ENCODE data around the gene DHODH. TPM values are rescaled to one million over a fixed set of nuclear protein-coding genes. Genes with fewer than 3 reads are reported as not detected.
"Not testable (repeated sequence)": the region's sequence is repeated elsewhere in the genome, so short reads cannot be mapped to it uniquely, and the experiment has no call there.

The DHODH gene
- polyA plus RNA-seq, 3 donors: 14.6 to 20.7 (median 15.2) TPM

DNA sequence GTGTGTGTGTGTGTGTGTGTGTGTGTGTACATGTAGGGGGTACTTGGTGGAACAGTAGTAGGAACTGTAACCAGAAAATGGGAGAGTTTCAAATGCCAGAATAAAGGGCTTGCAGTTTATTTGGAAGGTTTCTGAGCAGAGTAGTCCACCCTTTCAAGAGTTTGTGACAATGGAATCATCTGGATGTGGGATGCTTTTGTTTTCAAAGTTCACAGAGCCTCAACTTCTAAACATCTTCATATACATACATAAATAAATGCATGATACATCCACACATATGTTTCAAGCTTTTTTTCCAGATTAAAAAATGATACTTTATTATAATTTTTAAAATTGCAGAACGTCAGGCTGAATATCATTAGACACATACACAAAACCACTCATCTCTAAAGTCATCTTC is 5.9 kb upstream of the DHODH start:
- DNase-seq (ENCODE audit: extremely low read depth in 1 of 11, low read depth in 9 of 11, low spot score in 4 of 11): no peak

DNA sequence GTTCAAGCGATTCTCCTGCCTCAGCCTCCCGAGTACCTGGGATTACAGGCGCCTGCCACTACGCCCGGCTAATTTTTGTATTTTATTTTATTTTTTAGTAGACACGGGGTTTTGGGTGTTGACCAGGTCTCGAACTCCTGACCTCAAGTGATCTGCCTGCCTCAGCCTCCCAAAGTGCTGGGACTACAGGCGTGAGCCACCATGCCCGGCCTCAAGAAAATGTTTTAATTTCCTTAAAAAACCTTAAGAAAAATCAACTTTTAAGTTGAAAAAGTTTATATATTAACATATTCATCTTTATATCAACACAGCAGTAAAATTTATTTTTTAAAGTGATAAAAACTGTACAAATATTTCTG is 500 bp upstream of the DHODH start:
- DNase-seq (ENCODE audit: extremely low read depth in 1 of 11, low read depth in 9 of 11, low spot score in 4 of 11): not testable (repeated sequence)

GRCh38 chr16:72009779-72010178 is 1.2 kb downstream of the DHODH start:
- no peak for DNase-seq (ENCODE audit: extremely low read depth in 1 of 11, low read depth in 9 of 11, low spot score in 4 of 11)

GRCh38 chr16:72012607-72013006 is 4.1 kb downstream of the DHODH start:
- no peak for DNase-seq (ENCODE audit: extremely low read depth in 1 of 11, low read depth in 9 of 11, low spot score in 4 of 11)

DNA sequence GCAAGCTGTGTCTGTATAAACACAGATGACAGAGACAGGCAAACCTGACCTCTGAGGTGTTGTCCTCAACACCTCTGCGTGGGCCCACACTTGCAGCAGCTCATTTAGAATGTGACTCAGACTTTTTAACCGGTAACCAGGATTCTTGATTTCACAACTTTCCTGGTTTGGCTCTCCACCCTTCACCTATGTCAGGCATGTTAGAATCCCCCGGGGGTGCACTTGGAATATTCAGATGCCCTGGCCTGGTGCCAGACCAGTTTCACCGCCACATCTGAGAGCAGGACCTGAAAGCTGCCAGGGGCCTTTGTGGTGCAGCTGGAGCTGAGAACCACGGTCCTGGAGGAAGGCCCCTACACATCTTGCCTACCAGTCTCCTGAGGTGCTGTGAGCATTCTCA is 4.8 kb downstream of the DHODH start:
- no peak for DNase-seq (ENCODE audit: extremely low read depth in 1 of 11, low read depth in 9 of 11, low spot score in 4 of 11)

- no peak for DNase-seq (ENCODE audit: extremely low read depth in 1 of 11, low read depth in 9 of 11, low spot score in 4 of 11)
Measured at GRCh38 chr16:72013888-72014581, 5.5 kb downstream of the DHODH start.

DNA sequence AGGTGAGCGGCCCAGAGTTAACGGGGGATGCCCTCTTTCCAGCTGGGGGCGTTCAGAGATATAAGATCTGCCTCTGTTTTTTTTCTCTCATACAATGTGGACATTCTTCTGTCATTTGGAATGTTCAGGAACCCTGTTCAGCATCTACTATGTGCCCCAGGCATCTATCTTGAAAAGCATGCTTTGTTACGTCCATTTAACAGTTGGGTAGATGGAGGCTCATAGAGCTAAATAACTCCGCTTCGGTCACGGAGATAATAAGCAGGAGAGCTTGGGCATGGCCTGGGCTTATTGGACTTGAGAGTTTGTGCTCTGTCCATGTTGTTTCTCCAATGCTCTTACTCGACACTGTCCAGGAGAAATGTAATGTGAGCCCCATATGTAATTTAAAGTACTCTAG is 6.1 kb downstream of the DHODH start:
- DNase-seq (ENCODE audit: extremely low read depth in 1 of 11, low read depth in 9 of 11, low spot score in 4 of 11): no peak

DNA sequence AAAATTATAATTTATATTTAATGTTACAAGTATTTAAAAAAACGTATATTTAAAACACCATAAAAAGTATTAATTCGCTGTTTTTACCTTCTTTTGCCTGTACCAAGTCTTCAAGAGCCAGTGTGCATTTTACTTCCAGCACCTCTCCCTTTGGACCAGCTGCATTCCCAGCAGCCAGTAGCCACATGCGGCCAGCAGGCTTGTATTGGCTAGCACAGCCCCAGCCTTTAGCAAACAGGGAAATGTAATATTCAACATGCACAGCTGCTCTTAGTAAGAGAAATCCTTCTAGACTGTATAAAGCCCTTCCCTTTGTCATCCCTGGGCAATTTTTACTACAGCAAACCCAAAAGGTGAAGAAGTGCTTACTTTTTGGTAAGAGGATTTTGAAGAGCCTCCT is 6.6 kb downstream of the DHODH start:
- DNase-seq (ENCODE audit: extremely low read depth in 1 of 11, low read depth in 9 of 11, low spot score in 4 of 11): no peak

GRCh38 chr16:72018470-72018869 is 9.9 kb downstream of the DHODH start:
- DNase-seq (ENCODE audit: extremely low read depth in 1 of 11, low read depth in 9 of 11, low spot score in 4 of 11): no peak

- no peak for DNase-seq (ENCODE audit: extremely low read depth in 1 of 11, low read depth in 9 of 11, low spot score in 4 of 11)
Measured at GRCh38 chr16:72021043-72021442, 12.5 kb downstream of the DHODH start.

- no peak for DNase-seq (ENCODE audit: extremely low read depth in 1 of 11, low read depth in 9 of 11, low spot score in 4 of 11)
Measured at GRCh38 chr16:72022127-72022526, 13.6 kb downstream of the DHODH start.

DNA sequence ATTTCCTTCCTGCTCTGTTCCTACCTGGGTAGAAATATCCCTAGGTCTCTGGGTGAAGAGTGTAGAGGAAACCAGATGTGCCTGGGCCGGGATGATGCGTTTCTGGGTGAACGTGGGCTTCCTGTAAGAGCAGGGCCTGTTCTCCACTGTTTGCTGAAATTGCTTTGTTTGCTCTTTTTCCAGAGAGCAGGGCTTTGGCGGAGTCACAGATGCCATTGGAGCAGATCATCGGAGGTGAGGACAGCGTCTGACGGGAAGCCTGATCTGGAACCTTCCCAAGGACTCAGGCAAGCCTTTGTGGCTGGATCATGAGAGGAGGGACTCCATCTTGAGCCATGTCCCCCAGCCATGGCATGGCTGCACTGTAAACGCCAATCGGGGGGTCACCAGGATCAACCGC is 15.4 kb downstream of the DHODH start:
- no peak for DNase-seq (ENCODE audit: extremely low read depth in 1 of 11, low read depth in 9 of 11, low spot score in 4 of 11)

DNA sequence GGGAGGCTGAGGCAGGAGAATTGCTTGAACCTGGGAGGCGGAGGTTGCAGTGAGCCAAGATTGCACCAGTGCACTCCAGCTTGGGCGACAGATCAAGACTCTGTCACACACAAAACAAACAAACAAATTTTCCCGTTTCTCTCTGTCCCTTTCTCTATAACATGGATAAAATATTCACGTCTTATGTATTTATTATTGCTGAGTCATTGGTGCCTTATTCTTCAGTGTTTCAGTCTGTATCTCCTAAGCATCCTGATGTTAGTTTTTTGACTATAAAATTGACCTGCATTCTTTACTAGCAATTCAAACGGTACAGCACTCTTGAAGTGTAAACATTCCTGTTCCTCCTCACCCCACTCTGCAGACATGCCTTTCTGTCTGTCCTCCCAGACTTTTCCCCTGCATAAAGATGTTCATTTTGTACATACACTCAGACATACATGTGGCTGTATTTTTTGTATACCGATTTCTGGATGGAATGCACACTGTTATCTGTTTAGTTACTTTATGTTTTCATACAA is 16.4 kb downstream of the DHODH start:
- DNase-seq (ENCODE audit: extremely low read depth in 1 of 11, low read depth in 9 of 11, low spot score in 4 of 11): no peak

- DNase-seq (ENCODE audit: extremely low read depth in 1 of 11, low read depth in 9 of 11, low spot score in 4 of 11): no peak
Measured at GRCh38 chr16:72025404-72026114, 17.0 kb downstream of the DHODH start.

GRCh38 chr16:72027669-72028378 is 19.3 kb downstream of the DHODH start:
- no peak for DNase-seq (ENCODE audit: extremely low read depth in 1 of 11, low read depth in 9 of 11, low spot score in 4 of 11)

DNA sequence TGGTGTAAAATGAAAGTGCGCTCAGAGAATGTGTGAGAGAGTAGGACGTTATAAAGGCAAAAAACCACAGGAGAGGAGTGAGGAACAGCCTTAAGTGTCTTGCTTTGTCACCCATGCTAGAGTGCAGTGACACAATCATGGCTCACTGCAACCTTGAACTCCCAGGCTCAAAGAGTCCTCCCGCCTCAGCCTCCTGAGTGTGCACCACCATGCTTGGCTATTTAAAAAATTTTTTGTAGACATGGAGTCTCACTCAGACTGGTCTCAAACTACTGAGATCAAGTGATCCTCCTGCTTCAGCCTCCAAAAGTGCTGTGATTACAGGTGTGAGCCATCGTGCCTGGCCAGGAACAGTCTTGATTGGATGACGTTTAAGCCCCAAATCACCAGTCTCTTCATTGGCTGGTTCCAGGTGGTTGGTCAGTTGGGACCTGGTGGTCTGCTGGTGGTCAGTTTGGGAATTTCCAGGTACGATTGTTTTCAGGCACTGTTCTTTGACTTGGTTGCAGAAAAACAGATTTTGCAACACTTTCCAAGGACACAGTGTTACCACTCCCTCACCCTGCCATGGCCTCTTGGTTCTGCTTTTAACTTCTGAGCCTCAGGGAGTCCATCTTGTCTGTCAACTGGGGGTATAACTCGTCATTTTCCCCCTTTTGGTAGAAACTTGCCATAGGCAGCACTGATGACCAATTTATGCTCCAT is 21.2 kb downstream of the DHODH start:
- DNase-seq (ENCODE audit: extremely low read depth in 1 of 11, low read depth in 9 of 11, low spot score in 4 of 11): no peak

- no peak for DNase-seq (ENCODE audit: extremely low read depth in 1 of 11, low read depth in 9 of 11, low spot score in 4 of 11)
Measured at GRCh38 chr16:72033437-72033836, 24.9 kb downstream of the DHODH start.

GRCh38 chr16:72036098-72036497 is 27.6 kb downstream of the DHODH start:
- no peak for DNase-seq (ENCODE audit: extremely low read depth in 1 of 11, low read depth in 9 of 11, low spot score in 4 of 11)

GRCh38 chr16:72042157-72042660 is 33.7 kb downstream of the DHODH start:
- peak in 8 of 11 donors; percentile 6 to 22 (median 16) for DNase-seq (ENCODE audit: extremely low read depth in 1 of 11, low read depth in 9 of 11, low spot score in 4 of 11)
